Left lung (tissue), 10 donors: Measurements from ENCODE around the gene TSPAN14. TPM values are rescaled to one million over a fixed set of nuclear protein-coding genes. Genes with fewer than 3 reads are reported as not detected.

Experiments
- ATAC-seq: fragments of 200-7000 bp; cut with Tn5 transposase; one replicate; pipeline ENCODE4 v1.9.1; 2020; ENCODE audit warnings: moderate library complexity
- DNase-seq, 4 donors: peaks; one replicate each; pipeline ENCODE4 v3.0.0-alpha.2; 2013 to 2020
- H3K27ac ChIP-seq, 2 donors: fragments of 200-600 bp; sonication (generic) in 1 of 2; one replicate each; pipeline versions ENCODE4 v1.5.0 to v1.8.0; 2020 to 2021
- H3K27me3 ChIP-seq, 2 donors: fragments of 200-600 bp; sonication (generic) in 1 of 2; one replicate each; pipeline versions ENCODE4 v1.5.0 to v1.8.0; 2020 to 2021
- H3K36me3 ChIP-seq, 2 donors: fragments of 200-600 bp; sonication (generic) in 1 of 2; one replicate each; pipeline versions ENCODE4 v1.5.0 to v1.8.0; 2020 to 2021
- H3K4me1 ChIP-seq, 2 donors: fragments of 200-600 bp; one replicate each; pipeline ENCODE4 v1.8.0; 2021
- H3K4me3 ChIP-seq, 2 donors: fragments of 200-600 bp; sonication (generic) in 1 of 2; one replicate each; pipeline versions ENCODE4 v1.5.0 to v1.8.0; 2020 to 2021; ENCODE audit warnings: mild to moderate bottlenecking in 1 of 2
- H3K9me3 ChIP-seq, 2 donors: fragments of 200-600 bp; sonication (generic) in 1 of 2; one replicate each; pipeline versions ENCODE4 v1.5.0 to v1.8.0; 2020 to 2021
- CTCF ChIP-seq, 2 donors: fragments of 200-600 bp; sonication (generic) in 1 of 2; IDR thresholded peaks; one replicate each; pipeline versions ENCODE4 v1.5.0 to v1.8.0; 2021; ENCODE audit warnings: antibody characterized with exemption in 2 of 2
- intact Hi-C, 2 donors: fragments of 100-400 bp; cut with DNase I; formaldehyde crosslinking; loops; one replicate each; pipeline versions ENCODE4 v1.11.2 to v1.14.2; 2022
- polyA plus RNA-seq, 6 donors: library from polyadenylated mRNA; unstranded; fragments of 120-200 nt; gene quantifications; one replicate each; pipeline ENCODE4 v1.2.1, GENCODE V29; 2013; ENCODE audit not compliant: insufficient read length in 6 of 6
- total RNA-seq, 2 donors: library from RNA; stranded (reverse); fragmentation: NEBNext Ultra II Directional; extraction: Animal tissue kit (Norgen Biotek cat#: 25700); gene quantifications; one replicate each; pipeline ENCODE4 v1.2.1, GENCODE V29; 2021
- donor health status: DM: no; HTN: yes; CAD: no.
- donor health status: DM: no; HTN: no; CAD: no.

Gene TSPAN14
- total and polyA plus RNA-seq, 8 donors, result 76.4 to 158 (median 85.9) TPM

GRCh38 chr10:80437227-80437626 is 16.9 kb upstream of the TSPAN14 start:
- H3K4me1 ChIP-seq, result no peaks in the 10 kb centered on the region
- DNase-seq (no peak), ATAC-seq (no peak)
- H3K36me3 ChIP-seq, result no peaks in the 10 kb centered on the region
- no peaks in the 10 kb centered on the region for H3K27me3 ChIP-seq
- H3K4me3 ChIP-seq, result no peak overlapping the region
- TF ChIP-seq CTCF (IDR thresholded peaks at IDR 0.05), result no peak
- intact Hi-C loops, result no loop called here
- no peaks in the 10 kb centered on the region for H3K9me3 ChIP-seq
- H3K27ac ChIP-seq, result no peak overlapping the region

GRCh38 chr10:80441831-80442230 is 12.3 kb upstream of the TSPAN14 start:
- no peaks in the 10 kb centered on the region for H3K9me3 ChIP-seq
- no peak for ATAC-seq
- no peak overlapping the region for H3K27ac ChIP-seq
- no peak for TF ChIP-seq CTCF (IDR thresholded peaks at IDR 0.05)
- intact Hi-C loops, result loop anchor here in 1 of 2 donors (10.0 kb wide), 1 partner anchor 153 kb away; no protein-coding TSS in a partner anchor
- peaks cover 0 to 7% of the 10 kb centered on the region in 2 donors for H3K4me1 ChIP-seq
- no peak overlapping the region for H3K4me3 ChIP-seq
- no peak for DNase-seq
- no peaks in the 10 kb centered on the region for H3K27me3 ChIP-seq
- no peaks in the 10 kb centered on the region for H3K36me3 ChIP-seq

GRCh38 chr10:80442879-80443278 is 11.2 kb upstream of the TSPAN14 start:
- no peak for TF ChIP-seq CTCF (IDR thresholded peaks at IDR 0.05)
- Histone ChIP-seq H3K27me3 (no peaks in the 10 kb centered on the region), H3K36me3 (no peaks in the 10 kb centered on the region), H3K4me1 (peaks cover 0 to 15% of the 10 kb centered on the region in 2 donors), H3K27ac (no peak overlapping the region), H3K4me3 (no peak overlapping the region), H3K9me3 (no peaks in the 10 kb centered on the region)
- ATAC-seq (no peak), DNase-seq (no peak)
- intact Hi-C loops, result loop anchor here in 1 of 2 donors (10.0 kb wide), 1 partner anchor 152 kb away; no protein-coding TSS in a partner anchor

- DNase-seq (no peak), ATAC-seq (peak; percentile 64)
- H3K4me1 ChIP-seq, result peaks cover 4 to 20% of the 10 kb centered on the region in 2 donors
- no peaks in the 10 kb centered on the region for H3K27me3 ChIP-seq
- intact Hi-C loops, result loop anchor here in 1 of 2 donors (10.0 kb wide), 1 partner anchor 151 kb away; no protein-coding TSS in a partner anchor
- peak; percentile 9 to 12 for TF ChIP-seq CTCF (IDR thresholded peaks at IDR 0.05)
- H3K36me3 ChIP-seq, result no peaks in the 10 kb centered on the region
- H3K4me3 ChIP-seq, result no peak overlapping the region
- no peaks in the 10 kb centered on the region for H3K9me3 ChIP-seq
- peak overlapping the region in 1 of 2 donors; percentile 0 for H3K27ac ChIP-seq
Observed at GRCh38 chr10:80443531-80443974, 10.6 kb upstream of the TSPAN14 start.

GRCh38 chr10:80444124-80444523 is 10.0 kb upstream of the TSPAN14 start:
- Histone ChIP-seq H3K27me3 (no peaks in the 10 kb centered on the region), H3K27ac (peak overlapping the region in 1 of 2 donors; percentile 0), H3K9me3 (no peaks in the 10 kb centered on the region), H3K36me3 (no peaks in the 10 kb centered on the region), H3K4me1 (peaks cover 6 to 25% of the 10 kb centered on the region in 2 donors), H3K4me3 (no peak overlapping the region)
- TF ChIP-seq CTCF (IDR thresholded peaks at IDR 0.05), result no peak
- no peak for DNase-seq
- intact Hi-C loops, result loop anchor here in 1 of 2 donors (2.0 to 10.0 kb wide), 2 partner anchors 61 to 151 kb away; no protein-coding TSS in a partner anchor
- no peak for ATAC-seq
